Left lobe of liver (tissue), 2 donors: ENCODE results near the gene PCSK7. TPM values are rescaled to one million over a fixed set of nuclear protein-coding genes. Genes with fewer than 3 reads are reported as not detected.

Experiments
- ATAC-seq: fragments of 200-7000 bp; cut with Tn5 transposase; one replicate; pipeline ENCODE4 v1.9.1; 2020; ENCODE audit warnings: mild to moderate bottlenecking, moderate library complexity
- DNase-seq: peaks from one replicate; pipeline ENCODE4 v3.0.0-alpha.2; 2020; ENCODE audit warnings: low spot score
- total RNA-seq: library from RNA; stranded (reverse); gene quantifications from one replicate; pipeline ENCODE4 v1.2.1, GENCODE V29; 2021
- donor health status: DM: no; HTN: no; CAD: no; lungs with moderate emphysema.
- donor health status: DM: no; HTN: yes; CAD: no.

The PCSK7 gene
- total RNA-seq, 1 donor from 2014 or later, result 26.5 TPM

DNA sequence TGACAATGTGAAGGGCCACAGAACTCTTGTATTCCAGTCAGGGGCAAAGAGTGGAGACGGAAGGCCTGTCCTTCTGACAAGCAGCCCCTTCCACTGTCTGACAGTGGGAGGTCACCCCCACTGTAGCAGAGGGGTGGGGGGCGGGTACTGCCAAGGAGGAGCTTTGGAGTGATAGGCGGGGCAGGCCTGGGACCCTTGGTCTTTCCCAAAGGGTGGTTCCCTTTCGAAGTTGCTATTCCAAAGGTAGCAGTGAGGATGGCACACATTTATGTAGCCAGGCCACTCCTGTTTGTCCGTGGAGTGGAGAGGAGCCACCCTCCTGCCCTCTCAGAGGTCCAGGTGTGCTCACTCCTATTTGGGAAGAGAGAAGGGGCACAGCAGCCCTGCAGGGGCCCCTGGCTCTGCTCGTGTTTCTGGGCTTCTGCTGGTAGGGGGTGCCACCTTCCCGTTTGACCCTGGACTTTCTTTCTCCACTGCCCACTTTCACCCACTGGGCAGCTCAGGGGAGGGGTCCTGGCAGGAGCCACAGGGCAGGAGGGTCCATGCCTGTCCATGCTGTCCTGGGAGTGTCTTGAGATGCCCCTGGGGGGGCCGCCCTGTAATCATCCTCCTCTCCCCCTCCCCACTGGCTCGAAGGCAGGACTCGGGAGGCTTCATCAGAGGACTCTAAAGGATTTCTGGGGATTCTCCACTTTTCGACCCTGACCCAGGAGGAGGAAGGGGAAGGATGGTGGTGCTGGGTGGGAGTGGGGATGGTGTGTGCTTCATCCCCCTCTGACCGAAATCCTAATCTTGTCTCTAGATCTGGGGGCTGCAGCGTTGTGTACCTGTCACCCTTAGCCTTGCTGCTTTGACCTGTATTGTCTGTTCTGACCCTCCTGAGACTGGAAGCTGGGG lies 31.7 kb downstream of the PCSK7 start:
- ATAC-seq (no peak), DNase-seq (no peak)

DNA sequence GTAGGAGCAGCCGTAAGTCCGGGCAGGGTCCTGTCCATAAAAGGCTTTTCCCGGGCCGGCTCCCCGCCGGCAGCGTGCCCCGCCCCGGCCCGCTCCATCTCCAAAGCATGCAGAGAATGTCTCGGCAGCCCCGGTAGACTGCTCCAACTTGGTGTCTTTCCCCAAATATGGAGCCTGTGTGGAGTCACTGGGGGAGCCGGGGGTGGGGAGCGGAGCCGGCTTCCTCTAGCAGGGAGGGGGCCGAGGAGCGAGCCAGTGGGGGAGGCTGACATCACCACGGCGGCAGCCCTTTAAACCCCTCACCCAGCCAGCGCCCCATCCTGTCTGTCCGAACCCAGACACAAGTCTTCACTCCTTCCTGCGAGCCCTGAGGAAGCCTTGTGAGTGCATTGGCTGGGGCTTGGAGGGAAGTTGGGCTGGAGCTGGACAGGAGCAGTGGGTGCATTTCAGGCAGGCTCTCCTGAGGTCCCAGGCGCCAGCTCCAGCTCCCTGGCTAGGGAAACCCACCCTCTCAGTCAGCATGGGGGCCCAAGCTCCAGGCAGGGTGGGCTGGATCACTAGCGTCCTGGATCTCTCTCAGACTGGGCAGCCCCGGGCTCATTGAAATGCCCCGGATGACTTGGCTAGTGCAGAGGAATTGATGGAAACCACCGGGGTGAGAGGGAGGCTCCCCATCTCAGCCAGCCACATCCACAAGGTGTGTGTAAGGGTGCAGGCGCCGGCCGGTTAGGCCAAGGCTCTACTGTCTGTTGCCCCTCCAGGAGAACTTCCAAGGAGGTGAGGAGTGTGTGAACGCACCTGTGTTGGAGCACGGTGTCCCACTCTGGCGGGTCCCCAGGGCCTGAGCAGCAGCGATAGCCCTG lies 32.6 kb downstream of the PCSK7 start, which contains the start of gene TAGLN:
Gene TAGLN (plus strand): TSS at position 318 of the 863 bp plus-strand sequence. CDS start 3,644 bp downstream, outside the sequence.
- ATAC-seq (peak; percentile 27), DNase-seq (no peak)

DNA sequence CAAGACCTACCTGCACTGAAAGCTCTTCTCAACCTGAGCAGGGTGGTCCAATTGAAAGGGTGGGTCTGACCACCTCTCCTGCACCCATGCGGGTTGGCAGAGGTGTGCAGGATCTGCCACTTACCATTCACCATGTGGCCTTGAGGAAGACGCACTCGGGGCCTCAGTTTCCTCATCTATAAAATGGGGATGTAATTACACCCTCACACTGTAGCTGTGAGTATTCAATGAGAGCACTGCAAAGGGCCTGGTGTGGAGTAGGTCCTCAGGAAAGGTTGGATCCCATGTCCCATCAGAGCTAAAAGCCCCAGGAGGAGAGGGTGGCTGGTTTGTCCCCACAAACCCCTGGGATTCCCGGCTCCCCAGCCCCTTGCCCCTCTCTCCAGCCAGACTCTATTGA lies 33.3 kb downstream of the PCSK7 start:
- ATAC-seq, result no peak
- no peak for DNase-seq

DNA sequence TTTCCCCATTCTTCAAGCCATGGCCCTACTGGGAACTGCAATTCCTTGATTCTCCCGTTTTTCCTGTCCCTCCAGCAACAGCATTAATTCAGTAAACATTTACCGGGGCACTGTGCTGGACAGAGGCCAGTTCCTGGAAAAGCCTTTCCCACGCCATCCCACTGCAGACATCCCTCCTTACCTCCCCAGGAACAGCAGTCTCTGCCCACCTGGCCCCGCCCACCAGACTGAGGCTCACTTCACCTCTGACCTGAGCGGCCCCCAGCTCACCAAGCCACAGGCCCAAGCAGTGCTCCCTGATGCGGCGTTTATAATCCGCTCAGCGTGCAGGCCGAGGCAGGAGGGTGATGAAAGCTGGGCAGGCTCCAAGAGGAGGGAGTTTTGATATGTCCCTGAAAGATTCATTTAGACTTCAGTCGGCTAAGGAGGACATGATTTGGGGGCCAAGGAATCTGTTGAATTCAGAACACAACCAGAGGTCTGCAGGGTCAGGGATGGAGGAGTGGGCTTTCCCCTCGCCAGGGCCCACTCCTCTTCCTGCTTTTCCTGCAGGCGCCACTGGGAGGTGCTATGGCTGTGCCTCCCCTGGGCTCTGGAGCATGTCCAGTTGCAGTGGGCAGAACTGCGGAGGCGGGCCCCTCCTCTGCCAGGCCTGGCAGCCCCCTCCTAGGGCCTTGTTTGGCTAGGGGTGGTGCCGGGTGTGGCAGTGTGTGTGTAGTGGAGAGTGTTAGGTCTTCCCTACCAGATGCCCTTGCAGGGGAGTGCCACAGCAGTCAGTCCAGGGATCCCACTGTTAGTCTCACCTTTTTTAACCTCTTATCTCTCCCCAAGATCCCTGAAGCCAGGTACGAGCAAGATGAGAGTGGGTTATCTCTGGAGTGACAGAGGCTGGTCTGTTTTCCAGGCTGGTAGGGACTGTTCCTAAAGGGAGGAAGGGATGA lies 34.1 kb downstream of the PCSK7 start:
- no peak for DNase-seq

DNA sequence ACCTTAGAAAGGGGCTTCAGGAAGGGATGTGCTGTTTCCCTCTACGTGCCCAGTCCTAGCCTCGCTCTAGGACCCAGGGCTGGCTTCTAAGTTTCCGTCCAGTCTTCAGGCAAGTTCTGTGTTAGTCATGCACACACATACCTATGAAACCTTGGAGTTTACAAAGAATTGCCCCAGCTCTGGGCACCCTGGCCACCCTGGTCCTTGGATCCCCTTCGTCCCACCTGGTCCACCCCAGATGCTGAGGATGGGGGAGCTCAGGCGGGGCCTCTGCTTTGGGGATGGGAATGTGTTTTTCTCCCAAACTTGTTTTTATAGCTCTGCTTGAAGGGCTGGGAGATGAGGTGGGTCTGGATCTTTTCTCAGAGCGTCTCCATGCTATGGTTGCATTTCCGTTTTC lies 34.9 kb downstream of the PCSK7 start:
- no peak for DNase-seq

More for the DNA sequence above, 34.1 kb downstream of the PCSK7 start:
- ATAC-seq, result peak; percentile 3

DNA sequence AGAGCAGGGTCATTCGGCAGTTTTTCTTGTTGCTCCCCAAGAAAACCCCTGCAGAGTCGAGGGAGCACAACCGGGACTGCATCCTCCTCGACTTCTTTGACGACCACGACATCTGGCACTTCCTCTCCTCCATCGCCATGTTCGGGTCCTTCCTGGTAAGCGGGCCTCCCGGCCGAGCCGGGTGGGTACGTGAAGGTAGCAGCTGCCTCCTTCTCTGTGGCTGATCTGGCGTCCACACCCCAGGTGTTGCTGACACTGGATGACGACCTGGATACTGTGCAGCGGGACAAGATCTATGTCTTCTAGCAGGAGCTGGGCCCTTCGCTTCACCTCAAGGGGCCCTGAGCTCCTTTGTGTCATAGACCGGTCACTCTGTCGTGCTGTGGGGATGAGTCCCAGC lies 36.1 kb downstream of the PCSK7 start:
- no peak for DNase-seq
- ATAC-seq, result no peak

More for the DNA sequence above, 34.9 kb downstream of the PCSK7 start:
- ATAC-seq, result no peak

DNA sequence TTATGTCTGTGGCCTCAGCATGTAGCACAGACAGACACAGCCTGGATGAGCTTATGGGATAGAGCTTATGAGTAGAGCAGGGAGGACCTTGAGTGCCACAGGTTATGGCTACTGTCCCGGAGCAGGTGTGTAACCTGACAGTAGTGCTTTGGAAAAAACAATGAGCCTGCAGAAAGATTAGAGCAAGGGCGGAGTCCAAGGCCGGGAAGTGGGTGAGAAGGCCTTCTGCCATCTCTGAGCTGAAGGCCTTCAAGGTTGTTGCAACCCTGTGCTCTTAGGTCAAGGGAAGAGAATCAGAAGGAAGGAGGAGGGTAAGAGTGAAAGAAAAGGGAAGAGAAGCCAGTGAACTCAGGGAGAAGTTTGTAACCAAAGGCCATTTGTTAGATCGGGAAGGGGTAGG lies 36.6 kb downstream of the PCSK7 start:
- ATAC-seq (no peak), DNase-seq (no peak)

DNA sequence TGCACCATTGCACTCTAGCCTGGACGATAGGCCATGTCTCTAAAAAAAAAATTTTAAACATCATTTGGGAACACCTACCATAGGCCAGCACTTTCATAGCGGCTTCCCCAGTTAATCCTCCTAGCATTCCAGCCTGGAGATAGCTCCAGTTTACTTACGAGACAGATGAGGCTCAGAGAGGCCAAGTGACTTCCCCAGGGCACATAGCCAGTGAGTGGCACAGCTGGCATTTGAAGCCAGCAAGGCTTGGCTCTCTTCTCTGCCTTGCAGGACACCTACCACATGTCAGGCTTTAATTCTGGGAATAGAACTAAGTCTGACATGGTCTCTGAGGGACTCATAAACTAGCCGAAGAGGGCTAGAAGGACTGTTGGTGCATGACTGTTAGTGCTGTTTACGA lies 37.6 kb downstream of the PCSK7 start:
- DNase-seq (no peak), ATAC-seq (no peak)

DNA sequence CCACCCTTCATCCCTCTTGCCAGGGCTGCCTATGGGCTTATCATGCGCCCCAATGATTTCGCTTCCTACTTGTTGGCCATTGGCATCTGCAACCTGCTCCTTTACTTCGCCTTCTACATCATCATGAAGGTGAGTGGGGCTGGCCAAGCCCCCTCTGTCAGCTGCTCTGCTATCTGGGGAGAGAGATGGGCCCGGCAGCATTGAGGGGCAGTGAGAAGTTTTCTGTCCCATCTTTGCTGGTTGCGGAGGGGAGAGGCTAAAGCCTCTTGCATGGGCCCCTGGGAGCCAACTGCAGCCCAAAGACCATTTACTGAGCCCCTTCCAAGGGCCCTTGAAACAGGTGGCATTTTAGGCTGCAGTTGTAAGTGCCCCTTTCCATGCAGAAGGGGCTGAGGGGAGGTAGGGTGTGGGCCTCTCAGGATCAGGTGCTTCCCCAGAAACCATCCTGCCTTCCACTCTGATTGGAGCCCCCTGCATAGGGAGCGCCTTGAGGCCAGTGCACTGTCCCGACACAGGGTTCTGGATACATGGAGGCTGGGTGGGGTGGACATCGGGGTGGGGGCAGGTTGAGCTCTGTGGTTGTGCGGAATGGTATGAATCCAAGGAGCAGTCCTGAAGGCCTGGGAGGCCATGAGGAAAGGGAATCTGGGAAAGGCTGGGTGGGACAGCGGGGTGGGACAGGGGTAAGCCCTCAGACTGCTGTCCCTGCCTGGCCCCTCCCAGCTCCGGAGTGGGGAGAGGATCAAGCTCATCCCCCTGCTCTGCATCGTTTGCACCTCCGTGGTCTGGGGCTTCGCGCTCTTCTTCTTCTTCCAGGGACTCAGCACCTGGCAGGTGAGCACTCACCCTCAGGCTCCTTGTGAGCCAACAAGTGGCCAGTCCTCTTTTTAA lies 38.5 kb downstream of the PCSK7 start:
- ATAC-seq (no peak), DNase-seq (no peak)

DNA sequence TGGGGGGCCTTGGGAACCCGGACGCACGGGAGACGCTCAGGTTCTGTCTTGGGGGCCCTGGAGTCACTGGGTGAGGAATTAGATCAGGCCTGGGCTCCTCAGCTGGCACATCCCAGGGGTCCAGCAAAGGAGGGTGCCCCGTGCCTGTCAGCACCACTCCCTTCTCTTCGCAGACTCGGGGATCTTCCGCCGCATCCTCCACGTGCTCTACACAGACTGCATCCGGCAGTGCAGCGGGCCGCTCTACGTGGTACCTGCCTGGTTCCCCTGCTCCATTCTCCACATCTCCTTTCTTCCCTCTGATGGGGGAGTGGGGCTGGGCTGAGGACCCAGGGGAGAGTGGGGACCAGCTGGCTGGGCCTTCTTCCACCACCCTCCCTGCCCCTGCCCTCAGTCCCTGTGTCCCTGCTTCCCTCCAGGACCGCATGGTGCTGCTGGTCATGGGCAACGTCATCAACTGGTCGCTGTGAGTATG lies 39.4 kb downstream of the PCSK7 start:
- DNase-seq, result no peak
- ATAC-seq, result no peak

DNA sequence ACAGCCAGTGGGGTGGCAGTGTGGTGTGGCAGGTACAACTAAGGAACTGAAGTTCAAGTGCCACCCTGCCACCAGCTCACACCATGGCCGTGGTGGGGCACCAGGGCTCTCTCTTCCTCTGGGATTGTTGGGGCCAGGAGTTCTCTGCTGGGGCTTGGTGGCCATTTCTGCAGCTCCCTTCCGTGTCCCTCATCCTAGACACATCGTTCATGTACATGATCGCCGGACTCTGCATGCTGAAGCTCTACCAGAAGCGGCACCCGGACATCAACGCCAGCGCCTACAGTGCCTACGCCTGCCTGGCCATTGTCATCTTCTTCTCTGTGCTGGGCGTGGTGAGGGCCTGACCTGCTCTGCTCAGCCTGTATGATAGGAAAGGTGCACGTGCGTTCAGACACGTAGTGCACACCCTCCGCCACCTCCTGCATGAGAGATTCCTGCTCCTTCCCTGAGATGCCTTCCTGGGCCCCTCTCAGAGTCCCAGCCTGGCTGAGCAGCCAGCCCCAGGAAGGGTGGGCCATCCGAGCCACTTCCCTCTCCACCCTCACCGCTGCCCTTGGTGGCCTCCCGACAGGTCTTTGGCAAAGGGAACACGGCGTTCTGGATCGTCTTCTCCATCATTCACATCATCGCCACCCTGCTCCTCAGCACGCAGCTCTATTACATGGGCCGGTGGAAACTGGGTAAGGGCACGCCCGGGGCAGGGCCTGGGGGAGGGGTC lies 40.0 kb downstream of the PCSK7 start:
- ATAC-seq, result no peak

DNA sequence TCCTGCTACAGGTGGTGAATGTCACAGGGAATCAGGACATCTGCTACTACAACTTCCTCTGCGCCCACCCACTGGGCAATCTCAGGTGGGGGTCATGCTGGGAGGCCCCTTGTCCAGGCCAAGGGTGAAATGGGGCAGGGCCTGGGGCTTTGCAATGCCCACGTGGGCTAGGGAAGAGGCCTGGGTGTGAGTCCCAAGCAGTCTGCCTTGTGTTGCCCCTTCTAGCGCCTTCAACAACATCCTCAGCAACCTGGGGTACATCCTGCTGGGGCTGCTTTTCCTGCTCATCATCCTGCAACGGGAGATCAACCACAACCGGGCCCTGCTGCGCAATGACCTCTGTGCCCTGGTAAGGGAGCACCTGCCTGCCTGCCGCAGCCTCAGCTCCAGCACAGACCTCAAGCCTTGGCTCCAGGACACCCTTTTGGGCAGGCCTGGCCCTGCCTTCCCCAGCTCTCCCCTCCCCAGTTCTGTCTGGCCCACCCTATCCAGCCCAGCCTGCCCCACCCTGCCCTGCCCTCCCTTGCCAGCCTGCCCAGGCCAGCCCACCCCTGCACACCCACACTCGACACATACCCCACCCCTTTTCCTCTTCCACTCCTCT lies 41.8 kb downstream of the PCSK7 start:
- DNase-seq, result no peak
- no peak for ATAC-seq

More for the DNA sequence above, 40.0 kb downstream of the PCSK7 start:
- DNase-seq, result no peak

DNA sequence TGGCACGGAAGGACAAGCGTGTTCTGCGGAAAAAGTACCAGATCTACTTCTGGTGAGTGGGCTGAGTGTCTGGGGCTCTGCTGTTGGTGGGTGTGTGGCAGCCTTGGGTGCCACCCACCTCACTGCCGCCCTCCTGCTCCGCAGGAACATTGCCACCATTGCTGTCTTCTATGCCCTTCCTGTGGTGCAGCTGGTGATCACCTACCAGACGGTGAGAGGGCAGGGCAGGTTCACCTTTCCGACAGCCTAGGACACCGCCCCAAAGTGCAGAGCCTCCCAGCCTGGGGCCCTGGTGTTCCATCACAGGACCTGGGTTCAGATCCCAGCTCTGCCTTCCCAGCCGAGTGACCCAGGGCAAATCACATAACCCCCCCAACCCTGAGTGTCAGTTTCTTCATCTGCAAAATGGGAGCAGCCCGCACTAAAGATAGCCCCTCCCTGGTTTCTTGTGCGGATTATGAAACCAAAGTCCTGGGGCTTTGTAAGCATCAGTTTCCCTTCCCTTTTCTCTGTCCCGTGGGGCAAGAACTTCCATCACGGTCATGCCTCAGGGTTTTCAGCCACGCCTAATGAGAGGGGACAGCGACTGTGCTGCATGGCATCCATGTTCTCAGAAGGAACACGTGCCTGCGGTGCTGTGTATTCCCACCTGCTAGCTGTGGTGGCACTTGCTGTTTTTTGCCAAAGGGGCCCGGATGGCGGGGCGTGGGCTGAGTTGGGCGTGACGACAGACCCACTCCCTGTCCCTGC lies 42.5 kb downstream of the PCSK7 start:
- no peak for DNase-seq
- ATAC-seq, result peak; percentile 22

DNA sequence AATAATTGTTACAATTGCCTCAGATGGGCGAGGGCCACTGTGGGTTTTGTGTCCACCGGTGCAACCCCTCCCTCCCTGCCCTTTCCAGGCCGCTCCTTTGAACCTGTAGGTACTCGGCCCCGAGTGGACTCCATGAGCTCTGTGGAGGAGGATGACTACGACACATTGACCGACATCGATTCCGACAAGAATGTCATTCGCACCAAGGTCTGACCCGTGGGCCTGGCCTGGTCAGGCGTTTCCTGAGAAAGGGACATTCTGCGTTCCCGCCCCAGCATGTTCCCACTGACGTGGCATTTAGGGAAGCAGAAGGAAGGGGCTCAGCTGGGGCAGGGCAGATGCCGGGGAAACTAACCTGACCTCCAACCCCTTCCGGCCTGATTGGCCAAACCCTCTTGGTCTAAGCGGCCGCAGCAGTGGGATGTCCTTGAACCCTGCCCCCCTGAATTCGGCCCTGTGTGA lies 43.2 kb downstream of the PCSK7 start:
- ATAC-seq (peak; percentile 41), DNase-seq (peak; percentile 45)

DNA sequence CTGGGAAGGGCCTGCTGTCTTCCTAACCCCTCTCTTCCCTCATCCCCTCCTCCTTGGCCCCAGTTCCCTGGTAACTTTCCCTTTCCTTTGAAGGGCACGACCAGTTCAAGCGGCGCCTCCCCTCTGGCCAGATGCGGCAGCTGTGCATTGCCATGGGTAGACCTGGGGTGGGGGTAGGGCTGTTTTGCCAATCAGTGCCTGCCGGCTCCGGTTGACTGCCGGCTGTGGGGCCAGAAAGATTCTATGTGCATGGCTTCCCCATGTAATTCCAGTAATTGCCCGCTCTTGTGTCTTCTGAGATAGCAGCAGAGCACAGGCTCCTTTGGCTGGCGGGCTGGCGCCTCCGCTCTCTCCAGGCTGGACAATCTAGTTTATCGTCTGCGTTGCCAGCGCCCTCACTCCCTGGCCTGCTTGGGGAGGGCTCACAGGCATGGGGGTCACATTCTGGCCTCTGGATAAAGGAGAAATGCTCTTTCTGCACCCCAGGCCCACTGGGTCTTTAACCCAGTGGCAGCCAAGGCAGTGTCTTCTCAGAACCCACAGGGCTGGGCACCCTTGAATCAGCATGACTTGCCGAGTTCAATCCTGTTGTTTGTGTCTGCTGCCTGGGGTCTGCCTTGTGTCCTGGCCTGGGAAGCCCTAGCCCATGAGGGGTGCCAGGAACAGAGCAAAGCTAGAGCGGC lies 43.9 kb downstream of the PCSK7 start:
- no peak for DNase-seq
- ATAC-seq, result no peak

DNA sequence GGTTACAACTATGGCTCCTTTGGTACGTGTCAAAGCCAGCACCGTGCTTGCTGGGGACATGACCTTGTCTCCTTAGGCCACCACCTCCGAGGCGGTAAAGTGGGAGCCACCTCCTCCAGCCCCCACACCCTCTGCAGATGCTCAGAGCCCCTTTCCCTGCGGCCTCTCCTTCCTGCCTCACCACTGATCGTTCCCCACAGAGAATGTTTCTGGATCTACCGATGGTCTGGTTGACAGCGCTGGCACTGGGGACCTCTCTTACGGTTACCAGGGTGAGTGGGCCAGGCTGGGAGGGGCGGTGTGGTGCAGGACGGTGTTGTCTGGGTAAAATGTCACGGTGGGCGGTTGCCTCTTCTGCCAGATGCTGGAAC lies 44.5 kb downstream of the PCSK7 start:
- DNase-seq, result no peak
- no peak for ATAC-seq

DNA sequence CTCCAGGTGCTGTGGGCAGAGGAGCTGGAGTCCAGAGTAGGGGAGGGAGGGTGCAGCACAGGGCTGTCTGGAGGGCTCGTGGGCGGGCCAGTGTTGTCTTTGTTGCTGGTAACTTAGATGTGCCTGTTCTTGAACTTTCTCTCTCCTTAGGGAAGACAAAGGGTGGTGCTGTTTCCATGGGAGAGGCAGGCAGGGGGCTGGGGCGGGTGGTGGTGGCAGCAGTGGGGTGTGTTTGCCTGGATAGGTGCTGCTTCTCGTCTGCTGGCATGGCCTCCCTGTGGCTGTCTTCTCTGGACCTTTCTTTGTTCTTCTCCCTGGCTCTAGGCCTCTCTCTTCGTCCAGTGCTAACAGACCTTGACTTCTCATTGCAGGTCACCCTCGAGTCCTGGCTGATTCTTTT lies 44.9 kb downstream of the PCSK7 start:
- DNase-seq (peak; percentile 38), ATAC-seq (no peak)
